Keratinocyte (primary cell): ENCODE results near the gene ALCAM. TPM values are rescaled to one million over a fixed set of nuclear protein-coding genes. Genes with fewer than 3 reads are reported as not detected.
"Not testable (repeated sequence)": the region's sequence is repeated elsewhere in the genome, so short reads cannot be mapped to it uniquely, and the experiment has no call there.

ENCODE experiments used
- DNase-seq: peaks from one replicate; pipeline ENCODE4 v3.0.0-alpha.2; 2011; ENCODE audit warnings: low read depth, missing footprints, low spot score
- FAIRE-seq: peaks from 2 replicates; lab custom pipeline; 2011; peaks lifted over from hg19 to GRCh38; lab: Jason Lieb, UNC
- H2AFZ ChIP-seq: 2 replicates; pipeline ENCODE4 v1.6.0; 2012; ENCODE audit warnings: low read length, control low read depth, inconsistent platforms; ENCODE audit not compliant: control insufficient read depth
- H3K27ac ChIP-seq: 2 replicates; pipeline ENCODE4 v1.5.1; 2011; ENCODE audit warnings: low read length; ENCODE audit not compliant: control insufficient read depth, insufficient read depth
- H3K27me3 ChIP-seq: 3 replicates; pipeline ENCODE4 v1.6.0; 2011; ENCODE audit warnings: low read length; ENCODE audit not compliant: control insufficient read depth, insufficient read depth; ENCODE audit errors: extremely low read depth
- H3K36me3 ChIP-seq, 2 experiments: 2 replicates in 1 of 2; 3 replicates in 1 of 2; pipeline ENCODE4 v1.5.1; 2011; ENCODE audit warnings: low read length in 2 of 2, mild to moderate bottlenecking in 1 of 2; ENCODE audit not compliant: control insufficient read depth in 2 of 2, insufficient read depth in 2 of 2; ENCODE audit errors: extremely low read depth in 1 of 2
- H3K4me1 ChIP-seq: 3 replicates; pipeline ENCODE4 v1.5.1; 2011; ENCODE audit warnings: low read length; ENCODE audit not compliant: control insufficient read depth, insufficient read depth; ENCODE audit errors: extremely low read depth
- H3K4me2 ChIP-seq: 3 replicates; pipeline ENCODE4 v1.6.0; 2011; ENCODE audit warnings: low read depth, low read length; ENCODE audit not compliant: control insufficient read depth, insufficient read depth; ENCODE audit errors: extremely low read depth
- H3K4me3 ChIP-seq, 3 experiments: fragments of 200-600 bp in 1 of 3; sonication (generic) in 1 of 3; 2 replicates in 2 of 3; 3 replicates in 1 of 3; pipeline ENCODE4 v1.5.1; 2011 to 2016; ENCODE audit warnings: low read length in 3 of 3, mild to moderate bottlenecking in 3 of 3, control low read depth in 2 of 3, inconsistent platforms in 1 of 3, low read depth in 1 of 3, mixed read lengths in 1 of 3, mixed run types in 1 of 3, moderate library complexity in 1 of 3; ENCODE audit not compliant: control insufficient read depth in 2 of 3, insufficient read depth in 2 of 3; ENCODE audit errors: extremely low read depth in 1 of 3
- H3K79me2 ChIP-seq: 2 replicates; pipeline ENCODE4 v1.6.0; 2012; ENCODE audit warnings: low read length; ENCODE audit not compliant: control insufficient read depth, insufficient read depth
- H3K9ac ChIP-seq: 3 replicates; pipeline ENCODE4 v1.6.0; 2011; ENCODE audit warnings: low read length; ENCODE audit not compliant: control insufficient read depth, insufficient read depth; ENCODE audit errors: extremely low read depth
- H3K9me1 ChIP-seq: 3 replicates; pipeline ENCODE4 v1.6.0; 2011; ENCODE audit warnings: low read length; ENCODE audit not compliant: control insufficient read depth, insufficient read depth; ENCODE audit errors: extremely low read depth
- H3K9me3 ChIP-seq: 2 replicates; pipeline ENCODE4 v1.5.1; 2012; ENCODE audit warnings: low read depth, low read length; ENCODE audit not compliant: control insufficient read depth
- H4K20me1 ChIP-seq: 3 replicates; pipeline ENCODE4 v1.6.0; 2011; ENCODE audit warnings: low read length; ENCODE audit not compliant: control insufficient read depth, insufficient read depth; ENCODE audit errors: extremely low read depth
- EZH2 ChIP-seq: IDR thresholded peaks from one replicate; pipeline ENCODE4 v1.6.1; 2012; ENCODE audit warnings: inconsistent platforms, mild to moderate bottlenecking, low read length, moderate library complexity
- dilution Hi-C: fragments of 300-500 bp; cut with MboI; formaldehyde crosslinking; loops from one replicate; pipeline ENCODE4 v1.7.0; 2020; ENCODE audit warnings: low sequenced_read_pairs; ENCODE audit not compliant: extremely low pct_ligation_motif_present
- polyA plus RNA-seq, 5 experiments: library from polyadenylated mRNA; depleted of rRNA in 3 of 5; stranded (reverse) in 3 of 5; stranded (forward) in 1 of 5; unstranded in 1 of 5; fragments of >200 nt; gene quantifications; 1 replicate in 1 of 5; 2 replicates in 3 of 5; 3 replicates in 1 of 5; pipeline versions ENCODE4 v1.2.1 to v1.2.3, GENCODE V29; 2011 to 2012; ENCODE audit warnings: missing spikeins in 2 of 5, low read depth in 1 of 5, low replicate concordance in 1 of 5
- TF ChIP-seq, protein P1 (sequence below), 3 experiments: IDR thresholded peaks in 1 of 3; conservative IDR thresholded peaks in 1 of 3; optimal IDR thresholded peaks in 1 of 3; 2 replicates in 2 of 3; 3 replicates in 1 of 3; pipeline versions ENCODE3 to v1.5.1; 2011; ENCODE audit warnings: low read length in 3 of 3, mild to moderate bottlenecking in 3 of 3, moderate library complexity in 2 of 3, control low read depth in 1 of 3, inconsistent platforms in 1 of 3; ENCODE audit not compliant: insufficient read depth in 2 of 3; ENCODE audit errors: extremely low read depth in 1 of 3

The ALCAM gene
- polyA plus RNA-seq, 1 donor (not counting 4 experiments of a cell fraction or from before 2014, with no cell fraction given), result 71.3 TPM

DNA sequence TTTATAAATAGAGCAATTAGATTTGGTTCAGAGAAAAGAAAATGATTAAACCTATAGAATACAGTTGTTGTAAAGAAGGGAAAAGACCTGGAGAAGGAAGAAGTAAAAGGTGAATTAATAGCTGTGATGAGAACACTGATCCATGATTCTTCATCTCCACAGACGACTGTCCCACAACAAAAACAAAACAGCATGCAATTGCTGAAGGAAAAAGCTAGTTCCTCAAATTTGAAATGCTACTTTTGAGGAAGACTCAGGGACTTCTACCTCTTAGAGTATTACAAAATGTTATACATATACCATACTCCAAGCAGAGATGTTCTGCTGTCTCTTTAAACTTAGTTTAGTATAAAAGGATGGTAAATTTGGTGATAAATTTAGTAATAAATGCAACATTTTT, 21.5 kb downstream of the ALCAM start:
- TF ChIP-seq, protein P1, sequence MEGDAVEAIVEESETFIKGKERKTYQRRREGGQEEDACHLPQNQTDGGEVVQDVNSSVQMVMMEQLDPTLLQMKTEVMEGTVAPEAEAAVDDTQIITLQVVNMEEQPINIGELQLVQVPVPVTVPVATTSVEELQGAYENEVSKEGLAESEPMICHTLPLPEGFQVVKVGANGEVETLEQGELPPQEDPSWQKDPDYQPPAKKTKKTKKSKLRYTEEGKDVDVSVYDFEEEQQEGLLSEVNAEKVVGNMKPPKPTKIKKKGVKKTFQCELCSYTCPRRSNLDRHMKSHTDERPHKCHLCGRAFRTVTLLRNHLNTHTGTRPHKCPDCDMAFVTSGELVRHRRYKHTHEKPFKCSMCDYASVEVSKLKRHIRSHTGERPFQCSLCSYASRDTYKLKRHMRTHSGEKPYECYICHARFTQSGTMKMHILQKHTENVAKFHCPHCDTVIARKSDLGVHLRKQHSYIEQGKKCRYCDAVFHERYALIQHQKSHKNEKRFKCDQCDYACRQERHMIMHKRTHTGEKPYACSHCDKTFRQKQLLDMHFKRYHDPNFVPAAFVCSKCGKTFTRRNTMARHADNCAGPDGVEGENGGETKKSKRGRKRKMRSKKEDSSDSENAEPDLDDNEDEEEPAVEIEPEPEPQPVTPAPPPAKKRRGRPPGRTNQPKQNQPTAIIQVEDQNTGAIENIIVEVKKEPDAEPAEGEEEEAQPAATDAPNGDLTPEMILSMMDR (optimal IDR thresholded peaks at IDR 0.05 in 1 of 3, IDR thresholded peaks at IDR 0.05 in 1 of 3, conservative IDR thresholded peaks at IDR 0.05 in 1 of 3; ENCODE audit: extremely low read depth in 1 of 3, insufficient read depth in 2 of 3, low read length in 3 of 3), result no peak
- TF ChIP-seq EZH2, result no peak
- H3K4me1 ChIP-seq, result peaks cover 24% of the 10 kb centered on the region
- peaks cover 75% of the 10 kb centered on the region for H3K79me2 ChIP-seq
- H3K9me3 ChIP-seq, result no peaks in the 10 kb centered on the region
- DNase-seq, result no peak
- no peaks in the 10 kb centered on the region for H4K20me1 ChIP-seq
- H3K27ac ChIP-seq, result peak overlapping the region; percentile 78
- no peaks in the 10 kb centered on the region for H3K27me3 ChIP-seq
- no peaks in the 10 kb centered on the region for H3K9me1 ChIP-seq
- H3K4me3 ChIP-seq, result no peak overlapping the region
- no peak overlapping the region for H2AFZ ChIP-seq
- no peak for FAIRE-seq
- peak overlapping the region; percentile 29 for H3K4me2 ChIP-seq
- H3K36me3 ChIP-seq, result no peaks in the 10 kb centered on the region
- peak overlapping the region; percentile 57 for H3K9ac ChIP-seq
- dilution Hi-C loops, result no loop called here

DNA sequence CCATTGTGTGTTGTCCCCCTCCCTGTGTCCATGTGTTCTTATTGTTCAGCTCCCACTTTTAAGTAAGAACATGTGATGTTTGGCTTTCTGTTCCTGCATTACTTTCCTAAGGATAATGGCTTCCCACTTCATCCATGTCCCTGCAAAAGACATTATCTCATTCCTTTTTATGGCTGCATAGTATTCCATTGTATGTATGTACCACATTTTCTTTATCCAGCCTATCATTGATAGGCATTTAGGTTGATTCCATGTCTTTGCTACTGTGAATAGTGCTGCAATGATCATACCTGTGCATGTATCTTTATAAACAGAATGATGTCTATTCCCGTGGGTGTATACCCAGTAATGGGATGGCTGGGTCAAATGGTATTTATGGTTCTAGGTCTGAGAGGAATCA, 23.1 kb downstream of the ALCAM start:
- H3K79me2 ChIP-seq, result peaks cover 77% of the 10 kb centered on the region
- H3K27ac ChIP-seq, FAIRE-seq, H3K4me3 ChIP-seq, dilution Hi-C loops, H3K4me2 ChIP-seq, DNase-seq, H3K36me3 ChIP-seq, H4K20me1 ChIP-seq, H3K9ac ChIP-seq, H3K27me3 ChIP-seq, H3K9me3 ChIP-seq, H3K9me1 ChIP-seq, H2AFZ ChIP-seq: not testable (repeated sequence)
- H3K4me1 ChIP-seq, result peaks cover 24% of the 10 kb centered on the region

DNA sequence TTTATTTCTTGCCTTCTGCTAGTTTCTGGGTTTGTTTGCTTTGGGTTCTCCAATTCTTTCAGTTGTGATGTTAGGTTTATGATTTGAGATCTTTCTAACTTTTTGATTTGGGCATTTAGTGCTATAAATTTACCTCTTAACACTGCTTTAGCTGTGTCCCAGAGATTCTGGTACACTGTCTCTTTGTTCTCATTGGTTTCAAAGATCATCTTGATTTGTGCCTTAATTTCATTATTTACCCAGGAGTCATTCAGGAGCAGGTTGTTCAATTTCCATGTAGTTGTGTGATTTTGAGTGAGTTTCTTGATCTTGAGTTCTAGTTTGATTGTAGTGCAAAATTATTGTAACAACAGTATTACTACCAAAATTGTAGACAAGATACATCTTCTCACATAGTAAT, 25.9 kb downstream of the ALCAM start:
- DNase-seq, H3K9me3 ChIP-seq, H3K27ac ChIP-seq, FAIRE-seq, H3K4me1 ChIP-seq, H2AFZ ChIP-seq, H3K36me3 ChIP-seq, H3K9ac ChIP-seq, H3K4me2 ChIP-seq, H3K4me3 ChIP-seq, dilution Hi-C loops, H3K27me3 ChIP-seq, H4K20me1 ChIP-seq, H3K9me1 ChIP-seq: not testable (repeated sequence)
- H3K79me2 ChIP-seq, result peaks cover 76% of the 10 kb centered on the region
